Activated CD4-positive, alpha-beta T cell treated with anti-CD3 and anti-CD28 coated beads for 36 hours (primary cell): ENCODE results near the gene MARCO. TPM values are rescaled to one million over a fixed set of nuclear protein-coding genes. Genes with fewer than 3 reads are reported as not detected.
"Not testable (repeated sequence)": the region's sequence is repeated elsewhere in the genome, so short reads cannot be mapped to it uniquely, and the experiment has no call there.

Experiments
- ATAC-seq: fragments of 200-7000 bp; cut with Tn5 transposase; one replicate; pipeline ENCODE4 v1.10.0; 2021; ENCODE audit warnings: mild to moderate bottlenecking, moderate library complexity
- CTCF ChIA-PET: fragments of 350-600 bp; sonication (Branson Sonifier 250); formaldehyde crosslinking; loops from one replicate; lab custom pipeline; 2021; ENCODE audit warnings: antibody characterized with exemption; lab: Charles Lee
- POLR2A ChIA-PET: fragments of 350-600 bp; sonication (Branson Sonifier 250); formaldehyde crosslinking; loops from one replicate; lab custom pipeline; 2021; ENCODE audit warnings: antibody characterized with exemption, inconsistent platforms; lab: Charles Lee
- DNase-seq: peaks from one replicate; pipeline ENCODE4 v3.0.0-alpha.2; 2020
- H3K27ac Mint-ChIP-seq: one replicate; pipeline ENCODE4 v1.8.0; 2021; ENCODE audit warnings: mixed read lengths
- H3K27me3 Mint-ChIP-seq: one replicate; pipeline ENCODE4 v1.8.0; 2021; ENCODE audit warnings: mixed read lengths
- H3K36me3 Mint-ChIP-seq: one replicate; pipeline ENCODE4 v1.8.0; 2021; ENCODE audit warnings: low read depth, mixed read lengths
- H3K4me1 Mint-ChIP-seq: one replicate; pipeline ENCODE4 v1.8.0; 2021; ENCODE audit warnings: mixed read lengths
- H3K4me3 Mint-ChIP-seq: one replicate; pipeline ENCODE4 v1.8.0; 2021; ENCODE audit warnings: mild to moderate bottlenecking, moderate library complexity, mixed read lengths
- H3K9me3 Mint-ChIP-seq: one replicate; pipeline ENCODE4 v1.8.0; 2021; ENCODE audit warnings: low read depth, mixed read lengths
- intact Hi-C, 2 experiments: fragments of 100-400 bp; cut with DNase I in 1 of 2; cut with micrococcal nuclease in 1 of 2; formaldehyde crosslinking; loops; one replicate each; pipeline versions ENCODE4 v1.14.2 to v1.15.1; 2022 to 2024; cut with DNase I, micrococcal nuclease
- total RNA-seq, 2 experiments: library from RNA; stranded (reverse); gene quantifications; one replicate each; pipeline ENCODE4 v1.2.3, GENCODE V29; 2021

The MARCO gene
- total RNA-seq, 2 experiments from 2014 or later, result not detected

DNA sequence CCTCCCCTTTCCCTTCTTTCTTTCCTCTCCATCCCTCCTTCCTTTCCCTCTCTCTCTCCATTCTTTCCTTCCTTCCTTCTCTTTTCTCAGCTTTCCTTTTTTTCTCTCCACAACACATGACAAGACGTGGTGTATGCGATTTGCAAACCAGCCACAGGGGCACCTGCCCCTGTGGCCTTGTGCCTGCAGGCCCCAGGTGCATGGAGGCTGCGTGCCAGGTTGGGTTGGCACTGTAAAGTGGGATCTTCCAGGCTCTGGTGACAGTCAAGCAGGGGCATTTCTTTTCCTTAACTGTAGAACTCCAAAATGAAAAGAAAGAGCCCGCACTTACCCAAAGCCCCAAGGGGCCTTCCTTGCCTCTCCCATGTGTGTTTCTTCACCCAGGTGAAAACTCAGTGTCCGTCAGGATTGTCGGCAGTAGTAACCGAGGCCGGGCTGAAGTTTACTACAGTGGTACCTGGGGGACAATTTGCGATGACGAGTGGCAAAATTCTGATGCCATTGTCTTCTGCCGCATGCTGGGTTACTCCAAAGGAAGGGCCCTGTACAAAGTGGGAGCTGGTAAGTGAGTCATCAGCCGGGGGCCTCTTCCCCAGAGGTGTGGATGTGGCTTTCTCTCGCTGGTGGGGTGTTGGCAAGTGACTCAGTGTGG lies 50.9 kb downstream of the MARCO start:
- Mint-ChIP-seq H3K27me3 (no peaks in the 10 kb centered on the region), H3K27ac (no peak overlapping the region), H3K36me3 (no peaks in the 10 kb centered on the region), H3K4me1 (peaks cover 6% of the 10 kb centered on the region), H3K9me3 (no peaks in the 10 kb centered on the region), H3K4me3 (no peak overlapping the region)
- CTCF ChIA-PET, result no interaction called here
- intact Hi-C loops, result no loop called here
- DNase-seq (peak; percentile 44), ATAC-seq (peak; percentile 69)
- POLR2A ChIA-PET, result no interaction called here

DNA sequence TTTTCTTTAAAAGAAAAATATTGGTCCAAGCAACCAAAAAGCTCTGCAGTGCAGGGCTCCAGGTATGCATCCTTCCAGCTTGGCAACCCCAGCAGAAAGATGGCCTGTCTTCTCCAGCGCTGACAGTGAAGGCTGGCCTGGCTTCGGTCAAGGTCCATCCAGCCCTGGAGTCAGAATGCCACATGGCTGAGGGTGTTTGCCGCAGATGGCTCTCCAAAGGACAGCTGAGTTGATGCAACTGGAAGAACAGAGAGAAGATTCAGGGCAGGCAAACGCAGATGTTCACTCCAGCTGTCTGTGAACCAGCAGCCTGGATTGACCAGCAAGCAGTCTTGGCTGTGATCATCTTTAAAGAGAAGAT lies 51.4 kb downstream of the MARCO start:
- CTCF ChIA-PET, result no interaction called here
- no peak for DNase-seq
- no peak overlapping the region for H3K27ac Mint-ChIP-seq

DNA sequence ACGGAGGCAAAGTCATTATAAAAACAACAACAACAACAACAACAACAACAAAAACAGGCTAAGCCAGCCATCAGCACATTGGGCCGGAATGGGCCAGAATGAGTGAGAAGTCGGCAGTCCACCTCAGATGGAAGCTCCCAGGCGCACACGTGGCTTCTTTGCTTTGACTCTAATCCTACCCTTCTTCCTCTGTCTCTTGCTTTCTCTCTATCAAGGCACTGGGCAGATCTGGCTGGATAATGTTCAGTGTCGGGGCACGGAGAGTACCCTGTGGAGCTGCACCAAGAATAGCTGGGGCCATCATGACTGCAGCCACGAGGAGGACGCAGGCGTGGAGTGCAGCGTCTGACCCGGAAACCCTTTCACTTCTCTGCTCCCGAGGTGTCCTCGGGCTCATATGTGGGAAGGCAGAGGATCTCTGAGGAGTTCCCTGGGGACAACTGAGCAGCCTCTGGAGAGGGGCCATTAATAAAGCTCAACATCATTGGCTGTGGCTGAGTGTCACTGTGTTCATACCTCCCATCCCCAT lies 52.2 kb downstream of the MARCO start:
- Mint-ChIP-seq H3K27me3 (no peaks in the 10 kb centered on the region), H3K9me3 (no peaks in the 10 kb centered on the region), H3K36me3 (no peaks in the 10 kb centered on the region), H3K27ac (no peak overlapping the region), H3K4me1 (peaks cover 6% of the 10 kb centered on the region), H3K4me3 (no peak overlapping the region)
- ChIA-PET POLR2A (no interaction called here), CTCF (no interaction called here)
- no peak for DNase-seq
- ATAC-seq, result no peak
- intact Hi-C loops, result no loop called here

More for the DNA sequence above, 51.4 kb downstream of the MARCO start:
- Mint-ChIP-seq H3K9me3 (no peaks in the 10 kb centered on the region), H3K4me1 (peaks cover 6% of the 10 kb centered on the region), H3K4me3 (no peak overlapping the region), H3K27me3 (no peaks in the 10 kb centered on the region), H3K36me3 (no peaks in the 10 kb centered on the region)
- intact Hi-C loops, result no loop called here
- no peak for ATAC-seq
- POLR2A ChIA-PET, result no interaction called here

DNA sequence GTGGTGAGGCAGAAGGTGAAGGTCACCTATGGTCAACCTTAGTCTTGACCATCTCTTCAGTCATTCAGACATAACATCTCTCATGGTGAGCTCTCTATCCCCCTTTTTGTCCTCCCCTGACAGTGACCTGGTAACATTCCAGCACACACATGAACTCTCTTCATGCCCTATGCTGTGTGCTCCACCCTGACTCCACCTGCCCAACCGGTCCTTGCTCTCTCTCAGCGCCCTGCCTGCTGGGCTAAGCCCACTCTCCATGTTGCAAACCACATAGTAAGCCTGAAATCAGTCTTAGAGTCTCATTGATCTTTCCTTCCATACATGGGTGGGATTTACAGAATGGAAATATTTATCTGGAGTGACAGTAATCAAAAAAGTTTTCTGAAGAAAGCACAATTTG lies 52.8 kb downstream of the MARCO start:
- no peak for DNase-seq
- ChIA-PET CTCF (no interaction called here), POLR2A (no interaction called here)
- Mint-ChIP-seq H3K4me1 (peaks cover 6% of the 10 kb centered on the region), H3K4me3 (no peak overlapping the region), H3K27ac (no peak overlapping the region), H3K36me3 (no peaks in the 10 kb centered on the region), H3K9me3 (no peaks in the 10 kb centered on the region), H3K27me3 (no peaks in the 10 kb centered on the region)
- no peak for ATAC-seq
- intact Hi-C loops, result no loop called here

DNA sequence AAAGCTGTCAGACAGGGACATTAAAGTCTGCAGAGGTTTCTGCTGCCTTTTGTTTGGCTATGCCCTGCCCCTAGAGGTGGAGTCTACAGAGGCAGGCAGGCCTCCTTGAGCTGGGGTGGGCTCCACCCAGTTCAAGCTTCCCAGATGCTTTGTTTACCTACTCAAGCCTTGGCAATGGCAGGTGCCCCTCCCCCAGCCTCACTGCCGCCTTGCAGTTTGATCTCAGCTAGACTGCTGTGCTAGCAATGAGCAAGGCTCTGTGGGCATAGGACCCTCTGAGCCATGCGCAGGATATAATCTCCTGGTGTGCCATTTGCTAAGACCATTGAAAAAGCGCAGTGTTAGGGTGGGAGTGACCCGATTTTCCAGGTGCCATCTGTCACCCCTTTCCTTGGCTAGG lies 61.9 kb downstream of the MARCO start:
- H3K4me1 Mint-ChIP-seq, H3K9me3 Mint-ChIP-seq, H3K4me3 Mint-ChIP-seq, H3K36me3 Mint-ChIP-seq, H3K27ac Mint-ChIP-seq, ATAC-seq, DNase-seq, H3K27me3 Mint-ChIP-seq, POLR2A ChIA-PET, CTCF ChIA-PET, intact Hi-C loops: not testable (repeated sequence)

DNA sequence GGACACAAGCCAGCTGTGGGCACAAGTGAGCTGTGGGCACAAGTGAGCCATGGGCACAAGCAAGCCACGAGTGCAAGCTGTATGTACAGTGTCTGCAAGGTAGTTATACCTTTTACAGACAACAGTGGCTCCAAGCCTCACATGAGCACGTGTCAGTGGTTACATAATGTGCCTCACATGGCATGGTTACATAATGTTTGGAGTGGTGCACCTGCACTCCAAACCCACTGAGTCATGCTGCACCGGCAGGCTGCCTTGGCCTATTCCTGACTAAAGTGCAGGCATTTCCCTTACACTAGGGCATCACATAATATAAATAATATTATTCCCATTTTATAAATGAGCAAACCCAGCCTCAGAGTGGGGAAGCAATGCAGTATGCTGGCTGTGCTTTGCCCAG lies 62.6 kb downstream of the MARCO start:
- Mint-ChIP-seq H3K27ac (no peak overlapping the region), H3K36me3 (no peaks in the 10 kb centered on the region), H3K9me3 (no peaks in the 10 kb centered on the region), H3K27me3 (peaks cover 4% of the 10 kb centered on the region), H3K4me1 (no peaks in the 10 kb centered on the region), H3K4me3 (no peak overlapping the region)
- no peak for DNase-seq
- CTCF ChIA-PET, result no interaction called here
- ATAC-seq, result no peak
- intact Hi-C loops, result no loop called here
- POLR2A ChIA-PET, result no interaction called here

- CTCF ChIA-PET, result interaction anchor here (0.7 kb wide), 1 partner anchor 659 kb away, joined by 3 read pairs; no protein-coding TSS in a partner anchor
- H3K4me1 Mint-ChIP-seq, result no peaks in the 10 kb centered on the region
- no peaks in the 10 kb centered on the region for H3K36me3 Mint-ChIP-seq
- POLR2A ChIA-PET, result interaction anchor here (0.6 kb wide), 1 partner anchor 278 kb away, joined by 5 read pairs; no protein-coding TSS in a partner anchor
- DNase-seq (no peak), ATAC-seq (no peak)
- intact Hi-C loops, result no loop called here
- no peak overlapping the region for H3K27ac Mint-ChIP-seq
- H3K4me3 Mint-ChIP-seq, result no peak overlapping the region
- H3K27me3 Mint-ChIP-seq, result peaks cover 8% of the 10 kb centered on the region
- H3K9me3 Mint-ChIP-seq, result no peaks in the 10 kb centered on the region
Measured at GRCh38 chr2:119005051-119005450, 63.1 kb downstream of the MARCO start.

GRCh38 chr2:119005555-119005954 lies 63.6 kb downstream of the MARCO start:
- no peak overlapping the region for H3K4me3 Mint-ChIP-seq
- no peaks in the 10 kb centered on the region for H3K9me3 Mint-ChIP-seq
- POLR2A ChIA-PET, result interaction anchor here (0.6 kb wide), 1 partner anchor 278 kb away, joined by 5 read pairs; no protein-coding TSS in a partner anchor
- no peak overlapping the region for H3K27ac Mint-ChIP-seq
- H3K36me3 Mint-ChIP-seq, result no peaks in the 10 kb centered on the region
- ATAC-seq, result no peak
- no peaks in the 10 kb centered on the region for H3K4me1 Mint-ChIP-seq
- CTCF ChIA-PET, result interaction anchor here (0.7 kb wide), 1 partner anchor 659 kb away, joined by 3 read pairs; no protein-coding TSS in a partner anchor
- intact Hi-C loops, result no loop called here
- DNase-seq, result no peak
- H3K27me3 Mint-ChIP-seq, result peaks cover 11% of the 10 kb centered on the region

- ChIA-PET CTCF (no interaction called here), POLR2A (no interaction called here)
- H3K36me3 Mint-ChIP-seq, result no peaks in the 10 kb centered on the region
- no peak overlapping the region for H3K4me3 Mint-ChIP-seq
- intact Hi-C loops, result no loop called here
- H3K9me3 Mint-ChIP-seq, result no peaks in the 10 kb centered on the region
- peaks cover 19% of the 10 kb centered on the region for H3K27me3 Mint-ChIP-seq
- DNase-seq (no peak), ATAC-seq (no peak)
- H3K27ac Mint-ChIP-seq, result no peak overlapping the region
- no peaks in the 10 kb centered on the region for H3K4me1 Mint-ChIP-seq
Measured at GRCh38 chr2:119006441-119006840, 64.4 kb downstream of the MARCO start.

DNA sequence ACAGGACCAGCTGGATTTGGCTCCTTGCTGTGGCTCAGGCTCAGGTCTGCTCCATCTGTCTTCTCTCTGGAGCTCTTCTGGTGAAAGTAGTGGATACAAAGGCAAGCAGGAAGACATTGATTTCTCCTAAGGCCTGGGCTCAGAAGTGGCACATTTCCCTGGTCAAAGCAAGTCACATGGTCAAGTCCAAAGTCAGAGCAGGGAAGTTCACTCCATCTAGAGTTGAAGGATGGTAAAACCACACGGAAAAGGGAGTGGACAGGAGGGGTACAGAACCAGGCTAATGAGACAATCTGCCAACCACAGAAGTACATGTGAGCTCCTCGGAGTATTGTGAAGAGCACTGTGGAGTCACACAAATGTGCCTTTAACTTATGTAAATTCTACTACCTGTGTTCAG lies 66.1 kb downstream of the MARCO start:
- Mint-ChIP-seq H3K4me1 (no peaks in the 10 kb centered on the region), H3K36me3 (no peaks in the 10 kb centered on the region), H3K27ac (no peak overlapping the region), H3K9me3 (no peaks in the 10 kb centered on the region), H3K27me3 (peaks cover 25% of the 10 kb centered on the region), H3K4me3 (no peak overlapping the region)
- DNase-seq (no peak), ATAC-seq (no peak)
- CTCF ChIA-PET, result interaction anchor here (0.6 to 1.1 kb wide), 2 partner anchors 127 to 449 kb away, joined by 3 to 6 read pairs; no protein-coding TSS in a partner anchor
- POLR2A ChIA-PET, result no interaction called here
- intact Hi-C loops, result no loop called here

- H3K36me3 Mint-ChIP-seq, result no peaks in the 10 kb centered on the region
- H3K9me3 Mint-ChIP-seq, result no peaks in the 10 kb centered on the region
- intact Hi-C loops, result no loop called here
- no peak overlapping the region for H3K27ac Mint-ChIP-seq
- DNase-seq, result no peak
- H3K4me1 Mint-ChIP-seq, result no peaks in the 10 kb centered on the region
- ATAC-seq, result no peak
- H3K4me3 Mint-ChIP-seq, result no peak overlapping the region
- H3K27me3 Mint-ChIP-seq, result peaks cover 25% of the 10 kb centered on the region
- ChIA-PET POLR2A (no interaction called here), CTCF (no interaction called here)
Measured at GRCh38 chr2:119009110-119009509, 67.1 kb downstream of the MARCO start.

DNA sequence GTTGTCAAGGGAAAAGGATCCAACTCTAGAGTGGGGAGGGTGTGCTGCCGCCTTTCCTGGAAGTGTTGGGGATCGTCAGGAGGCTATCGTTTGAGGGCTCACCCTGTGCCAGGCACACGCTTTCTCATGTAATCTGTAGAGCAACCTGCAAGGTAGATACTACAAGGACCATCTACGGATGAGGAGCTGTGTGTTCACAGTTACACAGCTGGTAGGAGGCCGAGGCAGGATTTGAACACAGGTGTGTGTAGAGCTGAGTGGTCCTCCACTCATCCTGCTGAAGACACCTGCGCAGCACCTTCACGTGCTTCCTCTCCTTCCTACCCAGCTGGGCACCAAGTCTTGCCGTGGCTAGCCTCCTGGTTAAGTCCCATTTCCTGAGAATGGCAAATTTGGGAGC lies 68.3 kb downstream of the MARCO start:
- CTCF ChIA-PET, result interaction anchor here (0.6 to 1.4 kb wide), 2 partner anchors 164 to 207 kb away, joined by 3 to 4 read pairs; no protein-coding TSS in a partner anchor
- Mint-ChIP-seq H3K36me3 (no peaks in the 10 kb centered on the region), H3K4me3 (no peak overlapping the region), H3K4me1 (no peaks in the 10 kb centered on the region), H3K27ac (no peak overlapping the region), H3K9me3 (no peaks in the 10 kb centered on the region), H3K27me3 (peaks cover 25% of the 10 kb centered on the region)
- ATAC-seq, result no peak
- POLR2A ChIA-PET, result no interaction called here
- no peak for DNase-seq
- intact Hi-C loops, result loop anchor here (2.0 to 10.0 kb wide), 6 partner anchors 128 to 464 kb away; no protein-coding TSS in a partner anchor
